Stimulated activated CD8-positive, alpha-beta memory T cell treated with anti-CD3 and anti-CD28 coated beads, Interleukin-12 subunit alpha, Interleukin-12 subunit beta, amount 100 ng/mL, for 24 hours (primary cell): Measurements from ENCODE around the gene BLOC1S5.
"Not testable (repeated sequence)": the region's sequence is repeated elsewhere in the genome, so short reads cannot be mapped to it uniquely, and the experiment has no call there.

ENCODE experiments used
- DNase-seq: peaks from one replicate; pipeline ENCODE4 v3.0.0-alpha.2; 2020; ENCODE audit errors: extremely low read depth

Gene BLOC1S5

DNA sequence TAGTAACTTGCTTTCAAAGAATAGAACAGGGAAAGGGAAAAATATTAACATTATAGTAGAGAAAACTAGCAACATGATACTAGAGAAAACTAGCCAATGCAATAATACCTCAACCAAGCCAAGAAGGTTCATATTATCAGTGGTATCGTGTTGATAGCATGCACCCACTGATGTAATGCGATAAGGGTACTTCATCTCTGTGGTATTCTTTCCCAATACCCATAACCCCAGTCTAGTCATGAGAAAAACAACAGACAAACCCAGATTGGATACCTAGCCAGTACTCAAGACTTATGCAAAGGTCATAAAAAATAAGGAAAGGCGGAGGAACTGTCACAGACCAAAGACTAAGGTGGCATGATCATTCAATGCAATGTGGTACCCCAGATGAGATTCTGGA, 21.0 kb downstream of the BLOC1S5 start:
- no peak for DNase-seq

DNA sequence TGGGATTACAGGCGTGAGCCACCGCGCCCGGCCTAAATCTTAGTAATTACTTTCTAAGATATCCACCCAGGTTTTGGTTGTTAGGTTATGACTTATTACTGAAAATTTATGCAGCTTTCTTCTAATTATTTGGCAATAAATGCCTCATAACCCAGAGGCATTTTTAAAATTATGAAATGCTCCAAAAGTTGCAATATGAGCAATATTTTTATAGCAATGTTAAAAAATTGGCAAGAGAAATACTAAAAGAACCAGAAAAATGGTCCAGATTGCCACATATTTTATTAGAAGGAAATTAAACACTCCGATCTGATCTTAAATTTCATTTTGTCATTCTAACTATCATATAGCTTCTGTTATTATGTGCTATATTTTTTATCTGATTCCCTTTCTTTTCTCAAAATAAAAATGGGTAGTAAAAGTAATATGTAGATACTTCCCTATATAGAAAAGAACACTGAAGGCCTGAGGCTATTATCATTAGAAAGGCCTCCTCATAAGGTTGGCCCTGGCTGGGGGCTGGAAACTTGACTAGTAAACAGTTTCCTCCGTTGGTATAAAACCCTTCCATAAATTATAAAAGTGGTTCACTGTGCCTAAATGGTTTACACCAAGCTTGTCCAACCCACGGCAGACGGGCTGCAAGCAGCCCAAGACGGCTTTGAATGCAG, 22.1 kb downstream of the BLOC1S5 start:
- no peak for DNase-seq

DNA sequence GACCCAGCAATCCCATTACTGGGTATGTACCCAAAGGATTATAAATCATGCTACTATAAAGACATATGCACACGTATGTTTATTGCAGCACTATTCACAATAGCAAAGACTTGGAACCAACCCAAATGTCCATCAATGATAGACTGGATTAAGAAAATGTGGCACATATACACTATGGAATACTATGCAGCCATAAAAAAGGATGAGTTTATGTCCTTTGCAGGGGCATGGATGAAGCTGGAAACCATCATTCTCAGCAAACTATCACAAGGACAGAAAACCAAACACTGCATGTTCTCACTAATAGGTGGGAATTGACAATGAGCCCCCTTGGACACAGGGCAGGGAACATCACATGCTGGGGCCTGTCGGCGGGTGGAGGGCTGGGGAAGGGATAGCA, 30.1 kb downstream of the BLOC1S5 start:
- not testable (repeated sequence) for DNase-seq

DNA sequence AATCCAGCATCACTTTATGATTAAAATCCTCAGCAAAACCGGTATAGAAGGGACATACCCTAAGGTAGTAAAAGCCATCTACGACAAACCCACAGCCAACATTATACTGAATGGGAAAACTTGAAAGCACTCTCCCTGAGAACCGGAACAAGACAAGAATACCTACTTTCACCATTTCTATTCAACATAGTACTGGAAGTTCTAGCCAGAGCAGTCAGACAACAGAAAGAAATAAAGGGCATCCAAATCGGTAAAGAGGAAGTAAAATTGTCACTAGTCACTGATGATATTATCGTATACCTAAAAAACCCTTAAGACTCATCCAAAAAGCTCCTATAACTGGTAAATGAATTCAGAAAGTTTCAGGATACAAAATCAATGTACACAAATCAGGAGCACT, 33.3 kb downstream of the BLOC1S5 start:
- no peak for DNase-seq

DNA sequence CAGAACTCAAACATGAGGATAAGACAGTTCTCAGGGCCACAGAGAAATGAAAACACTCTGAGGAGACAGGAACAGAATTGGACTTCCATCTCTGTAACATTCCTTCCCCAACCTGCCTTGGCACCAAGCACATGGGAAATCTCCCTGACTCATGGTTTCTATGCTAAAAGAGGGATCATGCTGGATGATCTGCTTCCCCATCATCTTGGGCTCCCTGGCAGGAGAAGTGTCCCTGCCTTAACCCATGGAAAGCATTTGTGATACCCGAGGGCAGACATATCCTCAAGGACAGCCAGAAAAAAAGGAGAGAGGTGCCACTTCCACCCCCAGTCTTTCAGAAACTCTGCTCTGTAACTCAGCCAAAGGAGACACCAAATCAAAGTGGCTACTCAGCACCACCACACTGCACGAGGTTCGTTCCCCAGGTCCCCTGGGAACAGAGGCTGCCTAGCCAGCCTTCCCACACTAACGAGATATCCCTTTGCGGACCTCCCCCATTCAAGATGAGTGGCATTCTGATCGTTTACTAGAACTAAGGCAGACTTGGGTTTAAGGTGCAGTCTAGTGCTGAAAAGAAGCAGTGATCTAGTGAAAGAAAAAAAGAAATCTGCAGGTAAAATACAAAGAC, 34.8 kb downstream of the BLOC1S5 start:
- no peak for DNase-seq

DNA sequence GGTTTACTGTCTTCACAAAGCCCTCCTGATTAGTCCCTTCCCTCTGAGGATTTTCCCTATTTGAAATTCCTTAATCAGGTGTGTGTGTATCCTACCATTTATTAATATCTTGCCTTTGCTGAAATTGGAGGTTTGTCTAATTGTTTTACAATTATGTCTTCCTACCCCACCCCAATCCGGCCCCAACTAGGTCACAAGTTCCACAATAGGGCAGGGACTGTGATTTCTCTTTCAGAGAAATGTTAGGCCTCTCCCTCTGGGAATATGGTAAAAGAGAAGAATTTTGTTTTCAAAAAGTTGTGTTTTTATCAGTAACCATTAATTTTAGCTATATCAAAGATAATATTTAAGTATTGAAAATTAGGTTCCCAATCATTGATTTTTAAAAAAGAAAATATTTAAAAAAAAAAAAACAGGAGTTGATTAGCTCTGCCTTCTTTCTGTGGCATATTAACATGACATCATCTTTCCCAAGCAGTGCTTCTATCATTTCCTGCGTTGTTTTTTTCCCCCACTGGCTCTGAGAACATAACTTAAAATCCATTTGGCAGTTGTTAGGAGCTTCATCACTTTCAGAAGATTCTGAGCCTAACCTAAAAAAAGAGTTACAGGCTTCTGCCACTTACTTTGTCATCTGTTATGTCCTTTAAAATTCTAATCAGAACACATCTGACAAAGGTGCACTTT, 36.1 kb downstream of the BLOC1S5 start:
- no peak for DNase-seq

DNA sequence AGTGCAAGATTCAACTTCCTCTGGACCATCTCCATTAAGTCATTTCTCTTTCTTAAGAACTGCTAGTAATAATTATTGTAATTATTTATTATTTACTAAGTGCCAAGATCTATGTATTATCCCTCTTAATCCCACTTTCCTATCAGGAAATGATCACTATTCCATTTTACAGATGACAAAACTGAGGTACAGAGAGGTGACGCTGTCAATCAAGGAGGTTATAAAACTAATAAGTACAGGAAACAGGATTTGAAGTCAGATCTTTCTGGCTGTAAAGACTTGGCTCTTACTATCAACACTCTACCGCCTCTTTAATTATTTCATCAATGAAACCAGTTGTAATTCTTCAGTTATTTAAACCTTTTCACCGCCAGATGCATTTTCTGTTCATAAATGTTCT, 37.4 kb downstream of the BLOC1S5 start:
- no peak for DNase-seq

DNA sequence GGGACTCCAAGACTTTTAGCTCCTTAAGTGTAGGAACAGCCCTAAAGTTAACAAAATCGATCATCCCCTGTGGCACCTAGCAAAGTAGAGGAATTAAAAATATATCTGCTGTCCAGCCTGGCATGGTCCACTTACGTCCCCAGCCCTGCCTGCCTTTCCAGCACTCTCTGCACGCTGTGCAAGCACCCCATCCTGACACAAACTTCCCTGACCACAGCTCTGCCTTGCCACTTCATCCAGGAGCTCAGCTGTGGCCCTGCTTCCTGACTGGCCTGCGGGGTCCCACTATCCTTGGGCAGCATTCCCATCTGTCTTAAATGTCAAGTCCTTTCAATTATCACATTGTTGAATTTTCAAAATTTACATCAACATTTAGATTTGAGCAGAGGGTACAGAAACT, 39.0 kb downstream of the BLOC1S5 start:
- no peak for DNase-seq

DNA sequence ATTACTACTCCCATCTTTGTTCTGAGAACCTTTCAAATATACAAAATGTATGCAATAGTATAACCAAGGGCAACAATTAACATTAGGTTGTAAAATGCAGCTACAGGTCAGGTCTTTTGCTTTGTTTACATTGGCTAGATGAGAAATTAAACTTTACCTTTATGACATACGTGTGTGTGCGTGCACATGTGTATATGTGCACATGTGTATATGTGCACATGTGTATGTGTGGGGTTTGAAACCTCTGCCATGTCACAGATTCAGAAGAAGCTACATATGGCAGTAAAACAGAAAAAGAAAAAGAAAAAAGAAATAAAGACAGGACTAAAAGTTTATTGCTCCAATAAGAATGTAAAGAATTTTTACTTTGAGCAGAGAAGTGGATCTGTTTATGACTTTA, 40.6 kb downstream of the BLOC1S5 start:
- no peak for DNase-seq

DNA sequence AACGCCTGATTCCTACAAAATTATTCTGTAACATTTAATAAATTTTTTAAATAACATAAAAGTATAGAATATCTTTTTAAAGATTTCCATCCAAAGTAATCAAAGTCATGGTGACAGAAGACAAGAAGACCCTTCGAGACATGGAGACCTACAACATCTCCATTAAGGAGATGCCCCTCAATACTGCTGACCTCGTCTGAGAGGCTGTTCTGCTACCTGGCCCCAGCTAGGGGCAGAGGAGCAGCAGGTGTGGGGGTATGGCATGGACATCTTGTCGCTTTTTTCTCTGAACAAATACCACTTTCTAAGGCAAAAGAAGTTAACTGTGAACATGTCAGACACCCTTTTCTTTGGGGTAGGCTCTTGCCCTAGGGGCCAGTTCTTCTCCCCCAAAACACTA, 44.1 kb downstream of the BLOC1S5 start:
- no peak for DNase-seq

DNA sequence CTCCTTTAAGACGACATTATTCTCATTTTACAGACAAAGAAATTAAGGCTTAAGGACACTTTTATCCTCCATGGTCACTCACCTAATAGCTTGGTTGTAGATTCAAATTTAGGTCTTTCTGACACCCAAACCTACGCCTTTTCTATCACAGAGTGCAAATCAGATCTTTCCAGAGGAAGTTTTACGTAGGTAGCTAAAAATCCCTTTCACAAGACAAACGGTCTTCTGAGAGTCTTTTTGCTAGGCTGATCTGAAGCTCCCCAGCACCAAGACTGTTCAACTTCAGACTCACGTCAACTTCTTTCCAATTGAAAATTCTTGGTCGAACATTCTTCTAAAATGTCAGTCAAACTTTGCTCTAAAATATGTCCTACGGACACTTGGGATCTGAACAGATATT, 46.5 kb downstream of the BLOC1S5 start:
- DNase-seq = no peak

DNA sequence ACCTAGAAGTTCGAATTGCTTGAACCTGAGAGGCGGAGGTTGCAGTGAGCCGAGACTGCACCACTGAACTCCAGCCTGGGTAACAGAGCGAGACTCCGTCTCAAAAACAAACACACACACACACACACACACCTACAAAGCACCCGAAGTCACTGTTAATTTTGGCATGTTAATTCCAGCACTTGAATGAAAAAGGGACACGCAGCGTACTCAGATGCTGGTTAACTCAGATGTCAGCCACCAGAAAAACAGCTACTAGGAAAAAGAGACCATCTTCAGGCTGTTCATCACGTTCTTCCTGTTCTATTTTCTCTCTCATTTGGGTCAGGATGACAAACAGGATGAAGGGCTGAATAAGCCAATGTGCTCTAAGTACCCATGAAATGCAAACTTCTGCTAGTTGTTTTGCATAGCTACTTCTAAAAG, 46.9 kb downstream of the BLOC1S5 start:
- no peak for DNase-seq

DNA sequence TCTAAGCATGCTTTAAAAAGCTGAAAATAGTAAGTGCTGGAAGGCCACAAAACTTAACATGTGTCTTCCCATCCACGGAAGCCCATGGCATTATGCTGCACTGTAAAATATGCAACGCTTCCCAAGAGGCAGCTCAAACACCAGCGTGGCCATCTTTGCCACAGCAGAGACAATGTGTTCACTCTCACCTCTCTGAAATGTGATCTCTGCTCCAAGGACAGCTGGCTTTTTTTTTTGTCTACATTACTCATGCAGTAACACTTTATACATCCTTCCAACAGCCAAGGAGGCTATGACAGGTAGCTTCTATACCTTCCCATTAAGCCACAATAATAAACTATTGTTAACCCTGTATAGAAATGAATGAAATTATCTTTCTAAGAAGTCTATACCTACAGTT, 49.2 kb downstream of the BLOC1S5 start:
- no peak for DNase-seq

DNA sequence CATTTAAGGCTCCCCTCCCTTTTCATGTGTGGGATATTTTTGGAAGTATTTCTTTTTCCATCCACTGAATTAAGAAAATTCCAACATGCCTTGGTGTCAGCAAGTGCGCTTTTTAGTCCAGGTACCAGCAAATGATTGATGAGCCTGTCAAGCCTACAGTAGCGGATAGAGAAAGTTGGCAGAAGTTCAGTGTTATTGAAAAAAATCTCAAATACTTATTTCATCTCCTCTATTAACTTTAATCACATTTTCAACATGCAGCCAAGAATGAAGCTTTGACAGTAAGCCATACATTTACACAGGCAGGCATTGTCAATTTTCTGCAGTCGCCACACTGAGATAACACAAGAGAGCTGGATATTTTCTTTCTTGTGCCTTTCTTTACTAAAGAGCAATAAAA, 50.4 kb downstream of the BLOC1S5 start:
- no peak for DNase-seq

DNA sequence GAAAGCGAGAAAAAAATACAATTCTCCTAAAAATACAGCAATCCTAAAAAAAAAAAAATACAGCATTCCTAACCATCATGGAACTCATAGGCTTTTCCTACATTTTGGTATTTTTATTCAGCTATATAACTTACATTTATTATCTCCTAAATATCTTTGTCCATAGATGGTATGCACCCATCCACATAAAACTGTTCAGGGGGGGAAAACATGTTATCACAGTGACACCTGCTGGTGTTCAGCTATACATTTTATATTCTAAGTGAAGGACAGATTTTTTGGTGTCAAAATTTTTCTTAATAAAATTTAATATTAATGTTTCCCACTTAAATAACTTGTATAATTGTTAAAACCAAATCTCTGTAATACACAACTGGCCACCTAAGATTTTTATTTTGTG, 58.0 kb downstream of the BLOC1S5 start:
- no peak for DNase-seq

DNA sequence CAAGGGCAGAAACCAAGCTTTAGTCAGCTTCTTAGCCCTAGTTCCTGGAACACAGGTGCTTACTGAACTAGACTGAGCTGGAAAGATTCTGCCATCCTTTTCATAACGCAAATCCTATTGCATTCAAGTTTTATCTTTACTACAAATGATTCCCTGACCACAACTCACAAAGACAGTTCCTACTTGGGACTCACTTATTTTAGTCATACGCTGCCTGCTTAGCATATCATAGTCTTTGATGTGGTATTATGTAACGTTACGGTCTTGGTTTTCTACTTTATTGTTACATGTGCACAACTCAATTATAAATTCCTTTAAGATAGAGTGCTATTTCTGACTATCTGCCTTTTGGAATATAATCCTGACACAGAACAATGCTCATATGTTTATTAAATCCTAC, 59.1 kb downstream of the BLOC1S5 start:
- DNase-seq = no peak

DNA sequence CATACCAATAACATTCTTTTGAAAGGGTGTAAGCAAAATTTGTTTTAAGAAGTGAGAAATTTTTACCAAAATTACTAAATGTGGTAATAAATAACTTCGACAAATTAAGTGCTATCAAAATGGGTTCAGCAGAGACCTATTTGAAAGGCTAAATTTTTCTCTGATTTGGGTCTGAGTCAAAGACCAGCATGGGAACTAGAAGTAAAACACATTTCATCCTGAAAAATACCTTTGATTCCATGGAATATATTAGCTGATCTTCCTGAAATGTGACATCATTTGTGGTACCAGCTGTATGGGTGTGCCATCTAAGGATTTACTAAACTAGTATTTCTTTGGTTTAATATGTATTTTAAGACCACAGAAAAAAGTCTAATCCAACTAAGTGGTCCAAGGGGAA, 63.6 kb downstream of the BLOC1S5 start:
- no peak for DNase-seq

DNA sequence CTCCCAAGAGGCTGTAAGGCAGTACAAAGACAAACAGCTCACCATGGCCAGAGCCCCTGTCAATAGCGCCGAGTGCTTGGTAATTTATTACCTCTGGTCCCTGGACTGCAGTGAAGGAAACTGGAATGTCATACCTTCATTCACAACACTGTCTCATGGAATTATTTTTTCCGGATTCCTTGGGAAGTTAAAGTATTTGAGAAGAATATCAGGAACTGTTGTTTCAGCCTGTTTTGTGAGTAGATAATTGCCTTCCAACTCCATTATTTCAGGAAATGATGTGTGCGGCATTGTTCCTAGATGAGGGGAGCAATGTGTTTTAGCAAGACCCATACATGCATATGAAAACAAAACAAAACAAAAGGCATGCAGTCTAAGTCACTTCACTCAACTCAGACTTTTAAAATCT, 64.0 kb downstream of the BLOC1S5 start:
- no peak for DNase-seq

DNA sequence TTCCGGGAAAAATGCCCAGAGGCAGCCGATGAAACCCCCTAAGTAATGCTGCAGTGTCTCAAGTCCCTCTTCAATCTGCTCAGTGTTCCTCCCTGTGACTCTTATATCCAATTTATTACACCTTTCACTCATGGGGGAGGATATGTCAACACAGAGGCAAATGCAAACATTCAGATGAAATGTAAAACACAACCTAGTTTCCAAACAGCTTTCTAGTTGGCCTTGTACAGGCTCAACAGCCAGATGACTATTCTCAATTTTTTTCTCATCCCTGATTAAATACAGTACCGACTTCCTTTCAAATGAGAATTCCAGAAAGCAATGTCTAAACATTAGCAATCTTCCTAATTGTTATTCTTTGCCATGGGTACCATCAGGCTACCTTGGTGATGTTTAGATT, 65.0 kb downstream of the BLOC1S5 start:
- no peak for DNase-seq

DNA sequence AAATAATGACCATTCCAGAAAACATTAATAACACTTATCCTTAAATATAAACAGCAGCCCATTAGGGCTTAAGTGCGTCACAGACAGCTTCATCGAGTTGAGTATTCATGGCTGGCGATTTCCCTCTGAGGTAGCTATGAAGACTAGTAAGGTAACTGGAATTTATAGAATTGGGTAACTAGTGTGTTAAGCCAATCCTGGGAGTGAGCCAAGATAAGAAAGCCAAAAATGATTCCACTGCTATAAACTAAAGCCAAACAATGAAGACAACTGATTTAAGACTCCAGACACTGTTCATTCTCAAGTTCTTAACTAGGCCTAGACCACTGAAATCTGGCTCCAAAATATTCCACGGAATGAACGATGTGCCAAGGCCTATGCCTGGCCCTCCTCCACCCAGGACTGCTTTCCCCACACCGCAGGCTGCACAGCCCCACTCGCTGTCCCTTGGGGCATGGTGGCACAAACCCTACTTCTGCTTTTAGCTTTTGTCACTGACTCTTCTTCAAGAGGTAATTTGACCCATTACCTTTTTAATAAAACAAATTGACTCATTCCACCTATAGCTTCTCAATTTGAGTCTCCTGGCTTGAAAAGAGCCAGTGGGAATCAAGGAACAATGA, 66.0 kb downstream of the BLOC1S5 start:
- no peak for DNase-seq

DNA sequence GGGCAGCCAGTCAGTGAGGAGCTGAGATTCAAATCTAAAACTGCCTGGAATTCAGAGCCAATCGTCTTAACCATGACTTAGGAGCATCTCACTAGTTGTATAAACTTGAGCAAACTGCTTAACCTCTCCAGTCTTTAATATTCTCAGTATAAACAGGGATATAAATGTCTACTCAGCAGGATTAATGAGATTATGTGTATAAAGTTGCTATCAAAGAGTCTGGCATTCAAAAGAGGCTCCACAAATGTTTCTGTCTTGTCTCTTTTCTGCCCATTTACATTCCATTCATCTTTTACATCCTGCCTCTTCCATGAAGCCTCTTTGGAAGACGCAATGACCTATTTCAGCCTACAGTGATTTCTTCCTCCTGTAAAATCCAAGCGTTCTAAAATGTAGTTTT, 66.9 kb downstream of the BLOC1S5 start:
- DNase-seq = no peak

DNA sequence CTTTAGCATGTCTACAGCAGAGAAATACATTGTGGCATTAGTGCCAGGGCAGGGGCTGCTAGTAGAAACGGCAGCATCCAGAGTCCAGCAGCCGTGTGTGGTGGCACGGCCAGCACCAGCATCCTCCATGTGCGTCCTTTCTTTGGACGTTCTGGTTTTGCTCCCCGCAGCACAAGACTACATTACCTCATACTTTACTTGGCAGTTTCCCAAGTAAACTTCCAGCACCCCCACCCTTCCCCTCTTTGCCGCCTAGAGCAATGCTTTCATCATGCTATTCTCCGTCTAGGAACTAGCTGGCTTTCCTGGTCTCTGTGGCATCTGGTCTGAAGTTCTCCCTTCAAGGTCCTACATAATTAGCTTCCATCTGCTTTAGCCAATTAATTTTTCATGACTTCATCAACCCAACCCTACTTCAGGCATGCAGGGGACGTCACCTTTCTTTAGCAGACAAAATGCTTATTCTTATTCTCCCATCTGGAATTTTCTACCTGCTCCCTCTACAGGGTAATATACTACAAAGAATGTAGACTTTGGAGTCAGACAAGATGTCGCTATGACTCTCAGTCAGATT, 67.6 kb downstream of the BLOC1S5 start:
- no peak for DNase-seq

DNA sequence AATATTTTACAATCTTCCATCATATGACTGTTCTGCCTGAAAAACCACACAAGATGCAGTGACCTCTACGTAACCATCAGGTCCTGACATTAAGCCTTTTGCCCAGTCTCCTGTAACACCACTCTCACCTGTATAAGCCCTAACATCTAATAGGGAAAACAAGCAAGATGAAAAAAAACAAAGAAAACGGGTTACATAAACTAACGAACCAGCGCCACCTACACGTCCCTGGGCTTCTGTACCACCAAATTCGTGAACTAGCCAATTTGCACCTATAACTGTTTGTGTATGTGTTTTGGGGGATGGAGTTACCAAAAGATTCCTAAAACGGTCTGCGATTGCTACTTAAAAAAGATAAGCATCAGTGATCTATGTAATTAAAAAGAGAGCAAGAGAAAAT, 70.2 kb downstream of the BLOC1S5 start:
- DNase-seq = no peak
